ENCODE results near the gene HERC4.
"Not testable (repeated sequence)": the region's sequence is repeated elsewhere in the genome, so short reads cannot be mapped to it uniquely, and the experiment has no call there.

HERC4 gene

DNA sequence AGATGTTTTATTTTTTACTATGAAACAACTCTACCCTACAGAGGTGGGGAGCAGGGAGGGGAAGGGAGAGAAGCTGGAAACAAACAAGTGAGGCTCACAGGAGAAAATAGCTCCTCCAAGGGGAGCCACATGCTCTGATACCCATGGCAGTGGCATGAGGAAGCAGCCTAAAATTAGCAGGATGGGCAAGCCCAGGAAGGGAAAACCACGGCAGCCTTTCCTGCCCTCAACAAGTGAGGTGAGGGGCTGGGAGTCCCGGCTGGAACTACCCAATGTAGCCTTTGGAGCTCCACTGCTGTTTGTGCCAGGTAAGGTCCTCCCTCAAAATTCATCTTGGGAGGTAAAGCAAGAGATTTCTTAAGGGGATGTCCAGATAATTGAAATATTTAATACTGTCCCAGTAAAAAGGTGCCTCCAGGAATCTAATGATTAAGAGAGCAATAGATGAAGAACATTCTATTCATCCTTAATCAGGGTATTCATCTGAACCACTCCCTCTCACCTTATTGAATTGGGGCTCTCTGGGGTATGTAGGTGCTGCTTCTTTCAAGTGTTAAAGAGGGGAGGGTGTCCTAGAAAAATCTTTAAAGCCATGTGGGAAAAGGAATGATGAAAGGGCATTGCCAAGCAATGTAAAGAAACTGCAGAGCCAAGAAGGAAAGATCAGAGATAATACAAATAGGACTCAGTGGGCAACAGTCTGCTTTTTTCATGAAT, 12.8 kb upstream of the HERC4 start:
- DNase-seq, result no peak

DNA sequence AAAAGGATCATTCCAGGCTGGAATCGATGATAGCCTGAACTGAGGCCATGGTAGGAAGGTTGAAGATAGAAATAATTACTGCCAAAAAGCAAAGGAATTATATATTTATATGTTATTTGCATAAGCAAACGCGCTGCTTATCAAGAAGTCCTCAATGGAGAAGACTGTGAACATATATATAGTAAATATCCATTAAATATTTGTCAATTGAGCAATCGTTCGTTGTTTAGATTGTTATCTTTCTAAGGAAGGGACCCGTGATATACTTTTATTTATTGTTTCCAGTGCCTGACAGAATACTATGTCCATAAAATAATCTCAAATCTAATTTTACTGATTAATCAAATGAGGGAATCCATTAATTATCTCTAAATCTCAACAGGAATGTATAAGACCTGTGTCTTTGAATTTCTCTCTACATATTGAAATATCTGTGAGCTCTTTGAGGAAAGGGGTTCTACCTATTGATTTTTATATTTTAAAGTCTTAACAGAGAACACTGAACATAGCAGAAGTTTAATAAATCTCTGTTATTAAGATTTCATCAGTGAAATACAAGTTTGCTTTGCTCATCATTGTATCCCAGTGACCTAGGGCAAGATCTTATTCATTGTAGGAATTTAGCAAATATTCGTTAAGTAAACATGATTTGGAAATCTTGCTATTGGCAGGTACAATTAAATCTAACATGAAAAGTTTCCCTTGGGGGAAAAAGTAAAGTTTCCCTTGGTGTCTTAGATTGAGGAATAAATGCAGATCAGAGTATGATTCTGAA, 12.0 kb upstream of the HERC4 start:
- DNase-seq, result no peak

DNA sequence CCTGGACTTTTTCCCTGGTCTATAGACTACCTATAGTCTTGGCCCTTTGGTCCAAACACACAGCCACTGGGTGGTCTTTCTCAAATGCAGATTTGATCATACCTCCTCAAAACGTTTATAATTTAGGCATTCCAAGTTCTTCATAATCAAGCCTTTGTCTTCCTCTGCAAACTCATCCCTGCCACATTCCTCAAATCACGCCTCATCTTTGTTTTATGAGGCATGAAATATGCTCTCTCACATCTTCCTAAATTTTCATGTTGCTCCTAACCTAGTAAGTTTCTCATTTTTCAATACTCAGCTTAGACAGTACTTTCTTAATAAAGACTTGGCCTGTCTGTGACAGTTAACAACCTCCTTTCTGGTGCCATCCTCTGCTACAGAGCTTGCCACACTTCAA, 10.9 kb upstream of the HERC4 start:
- DNase-seq, result no peak

DNA sequence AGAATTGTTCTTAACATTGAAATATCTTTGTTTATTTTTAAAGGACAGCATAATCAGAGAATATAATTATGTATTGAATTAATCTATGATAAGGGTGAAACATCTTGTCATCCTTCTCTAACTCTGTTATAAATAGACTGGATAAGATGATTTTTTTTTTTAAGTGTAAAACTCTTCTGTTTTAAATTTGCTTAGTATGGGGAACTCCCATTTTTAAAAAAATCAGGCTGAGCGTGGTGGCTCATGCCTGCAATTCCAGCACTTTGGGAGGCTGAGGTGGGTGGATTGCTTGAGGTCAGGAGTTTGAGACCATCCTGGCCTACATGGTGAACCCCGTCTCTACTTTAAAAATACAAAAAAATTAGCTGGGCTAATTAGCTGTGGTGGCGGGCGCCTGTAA, 9.4 kb upstream of the HERC4 start:
- DNase-seq, result no peak

DNA sequence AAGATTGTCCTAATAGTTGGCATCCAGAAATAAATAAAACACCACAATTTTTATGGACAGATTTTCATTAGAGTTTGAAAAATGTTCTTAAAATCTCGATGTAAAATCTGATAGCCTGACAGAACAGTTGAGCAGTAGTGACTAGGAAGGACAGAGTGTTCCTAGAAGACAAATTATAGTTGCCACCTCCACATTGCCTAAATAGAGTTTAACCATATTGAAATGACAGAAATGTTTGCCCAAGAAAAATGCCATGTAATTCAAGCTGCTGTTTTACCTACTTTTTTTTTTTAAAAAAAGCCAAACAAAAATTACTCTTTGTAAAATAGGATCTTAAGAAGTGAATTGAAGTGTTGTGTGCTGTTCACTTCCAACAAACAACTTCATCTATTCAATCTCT, 8.9 kb upstream of the HERC4 start:
- DNase-seq, result no peak

DNA sequence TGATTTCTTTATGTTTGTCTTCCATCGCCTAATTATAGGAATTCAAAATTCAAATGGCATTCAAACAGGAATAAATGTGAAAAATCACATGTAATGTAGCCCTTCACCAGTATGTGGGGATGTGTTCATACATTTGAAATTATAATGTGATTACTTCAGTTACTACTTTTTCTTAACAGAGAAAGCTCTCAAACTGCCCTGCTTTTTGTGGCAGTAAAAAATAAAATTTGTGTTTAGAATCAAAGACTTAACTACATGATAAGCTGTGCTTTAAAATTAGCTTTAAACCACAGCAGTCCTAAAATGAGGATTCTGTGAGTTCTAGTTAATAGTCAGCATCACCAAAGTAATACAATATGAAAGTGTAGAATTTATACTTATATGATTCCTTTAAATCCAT, 7.8 kb upstream of the HERC4 start:
- DNase-seq, result no peak

GRCh38 chr10:68081916-68082315, 6.8 kb upstream of the HERC4 start:
- DNase-seq, result no peak

DNA sequence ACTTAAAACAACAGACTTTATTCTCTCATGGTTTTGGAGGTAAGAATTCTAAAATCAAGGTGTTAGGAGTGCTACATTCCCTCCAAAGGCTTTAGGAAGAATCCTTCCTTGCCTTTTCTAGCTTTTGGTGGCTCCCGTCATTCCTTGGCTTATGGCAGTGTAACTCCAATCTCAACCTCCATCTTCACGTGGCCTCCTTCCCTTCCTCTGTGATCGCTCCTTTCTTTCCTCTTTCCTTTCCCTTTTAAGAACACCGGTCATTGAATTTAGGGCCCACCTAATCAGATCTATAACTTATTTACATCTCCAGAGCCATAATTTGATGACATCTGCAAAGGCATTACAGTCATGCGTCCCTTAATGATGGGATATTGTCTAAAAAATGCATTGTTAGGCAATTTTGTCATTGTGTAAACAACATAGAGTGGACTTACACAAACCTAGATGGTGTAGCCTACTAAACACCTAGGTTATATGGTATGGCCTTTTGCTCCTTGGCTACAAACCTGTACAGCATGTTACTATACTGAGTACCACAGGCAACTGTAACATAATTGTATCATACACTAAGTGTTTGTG, 5.9 kb upstream of the HERC4 start:
- DNase-seq, result no peak

DNA sequence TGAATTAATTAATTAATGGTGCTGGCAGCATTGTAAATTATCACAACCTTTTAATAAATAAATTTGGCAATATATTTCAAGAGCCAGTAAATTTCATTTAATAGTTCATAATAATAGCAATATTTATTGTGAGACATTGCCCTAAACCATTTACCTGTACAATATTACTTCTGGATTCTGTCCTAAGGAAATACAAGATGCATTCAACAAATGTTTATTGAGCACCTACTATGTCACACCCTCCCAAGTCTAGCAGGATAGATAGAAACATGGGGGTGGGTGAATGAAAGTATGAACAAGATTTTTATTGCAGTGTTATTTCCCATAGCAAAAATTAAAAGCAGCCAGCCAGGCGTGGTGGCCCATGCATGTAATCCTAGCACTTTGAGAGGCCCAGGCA, 4.4 kb upstream of the HERC4 start:
- no peak for DNase-seq

DNA sequence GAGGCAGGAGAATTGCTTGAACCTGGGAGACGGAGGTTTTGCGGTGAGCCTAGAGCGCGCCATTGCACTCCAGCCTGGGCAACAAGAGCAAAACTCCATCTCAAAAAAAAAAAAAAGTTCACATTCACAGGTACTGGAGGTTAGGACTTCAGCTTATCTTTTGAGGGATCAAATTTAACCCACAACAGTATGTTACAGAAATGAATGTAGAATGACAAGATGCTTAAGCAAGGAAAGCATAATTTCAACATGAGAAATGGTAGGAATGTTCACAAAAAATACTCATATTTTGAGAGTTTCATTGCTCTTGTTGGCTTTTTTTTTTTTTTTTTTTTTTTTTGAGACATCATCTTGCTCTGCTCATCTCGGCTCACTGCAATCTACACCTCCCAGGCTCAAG, 1.9 kb upstream of the HERC4 start:
- DNase-seq, result no peak

DNA sequence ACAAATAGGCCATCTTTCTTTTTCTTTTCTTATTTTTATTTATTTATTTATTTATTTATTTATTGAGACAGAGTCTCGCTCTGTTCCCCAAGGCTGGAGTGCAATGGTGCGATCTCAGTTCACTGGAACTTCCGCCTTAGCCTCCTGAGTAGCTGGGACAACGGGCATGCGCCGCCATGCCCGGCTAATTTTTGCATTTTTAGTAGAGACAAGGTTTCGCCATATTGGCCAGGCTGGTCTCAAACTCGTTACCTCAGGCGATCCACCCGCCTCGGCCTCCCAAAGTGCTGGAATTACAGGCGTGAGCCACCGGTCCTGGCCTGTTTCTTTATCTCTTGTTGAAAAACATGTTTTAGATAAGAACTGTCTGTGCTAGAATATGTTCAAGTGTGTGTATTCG, 998 bp upstream of the HERC4 start:
- DNase-seq, result not testable (repeated sequence)

- no peak for DNase-seq
Measured at GRCh38 chr10:68075550-68076004, 494 bp upstream of the HERC4 start.

GRCh38 chr10:68074031-68074774, 880 bp downstream of the HERC4 start:
- DNase-seq, result peak; percentile 10

DNA sequence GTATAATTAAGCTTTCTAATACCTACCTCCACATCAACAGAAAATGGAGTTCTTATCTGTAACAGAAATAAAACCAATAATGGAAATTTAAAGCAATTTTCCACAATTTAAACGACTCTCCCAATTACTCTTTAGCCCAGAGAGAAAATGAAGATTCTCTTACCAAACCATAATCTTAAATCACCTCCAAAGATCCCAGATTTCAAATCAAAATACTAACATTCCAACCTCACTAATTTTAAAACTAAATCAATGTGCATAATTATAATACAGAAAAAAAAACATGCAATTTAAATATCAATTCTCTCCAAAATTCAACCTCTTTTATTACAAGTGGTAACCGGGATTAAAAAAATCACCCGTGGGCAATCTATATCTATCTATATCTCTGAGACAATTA, 1.5 kb downstream of the HERC4 start:
- no peak for DNase-seq

DNA sequence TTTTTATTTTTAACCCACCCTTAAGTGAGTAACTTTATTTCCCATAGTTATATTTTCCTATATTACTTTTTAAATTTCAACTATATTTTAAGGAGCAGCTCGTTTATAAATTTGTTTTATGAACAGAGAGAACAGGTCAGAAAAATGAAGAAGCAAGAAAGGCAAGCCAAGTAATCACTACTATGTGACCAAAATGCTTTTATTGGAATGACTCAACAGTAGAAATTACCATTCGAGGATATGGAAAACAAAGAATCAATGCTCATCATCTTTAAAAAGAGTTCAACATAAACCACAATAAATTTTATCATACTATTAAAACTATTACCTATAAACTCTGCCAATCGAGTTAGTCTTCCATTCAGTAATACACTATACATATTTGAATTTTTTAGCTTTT, 7.6 kb downstream of the HERC4 start:
- no peak for DNase-seq

GRCh38 chr10:68067029-68067428, 8.1 kb downstream of the HERC4 start:
- no peak for DNase-seq

DNA sequence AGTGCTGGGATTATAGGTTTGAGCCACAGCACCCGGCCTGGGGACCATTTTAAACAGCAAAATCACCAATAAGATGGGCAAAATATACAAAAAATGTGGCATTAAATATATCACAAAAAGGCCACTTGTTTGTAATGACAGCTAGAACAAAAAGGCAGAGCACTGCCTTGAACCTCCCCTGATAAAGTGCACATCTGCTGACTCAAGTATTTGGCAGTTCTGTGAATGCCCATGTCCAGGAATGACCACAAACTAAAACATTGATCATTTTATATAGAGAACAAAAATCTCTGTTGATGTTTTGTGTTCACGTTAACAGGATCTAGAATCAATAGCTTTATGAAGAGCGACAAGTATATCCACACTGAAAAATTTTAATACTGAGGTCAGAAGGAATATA, 21.5 kb downstream of the HERC4 start:
- no peak for DNase-seq

DNA sequence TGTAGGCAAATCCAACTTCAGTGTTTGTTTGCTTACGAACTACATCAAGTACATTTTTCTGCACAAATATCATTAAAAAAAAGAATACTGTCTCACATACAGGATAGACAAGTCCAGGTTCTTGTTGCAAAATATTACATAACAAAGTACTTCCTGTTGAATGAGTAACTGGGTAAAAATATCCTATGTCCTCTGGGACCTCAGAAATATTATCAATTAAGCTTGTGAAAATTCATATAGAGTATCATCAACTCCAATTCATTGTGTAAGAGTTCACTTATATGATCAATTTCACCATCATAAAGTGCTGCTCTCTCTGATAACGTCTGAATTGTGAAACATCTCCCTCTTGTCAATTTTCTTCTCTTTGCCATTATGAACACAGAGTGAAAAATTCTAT, 22.6 kb downstream of the HERC4 start:
- DNase-seq, result no peak

- DNase-seq, result no peak
Measured at GRCh38 chr10:68049289-68050078, 25.6 kb downstream of the HERC4 start.

- DNase-seq, result no peak
Measured at GRCh38 chr10:68047554-68048327, 27.3 kb downstream of the HERC4 start.

- no peak for DNase-seq
Measured at GRCh38 chr10:68047122-68047521, 28.0 kb downstream of the HERC4 start.

DNA sequence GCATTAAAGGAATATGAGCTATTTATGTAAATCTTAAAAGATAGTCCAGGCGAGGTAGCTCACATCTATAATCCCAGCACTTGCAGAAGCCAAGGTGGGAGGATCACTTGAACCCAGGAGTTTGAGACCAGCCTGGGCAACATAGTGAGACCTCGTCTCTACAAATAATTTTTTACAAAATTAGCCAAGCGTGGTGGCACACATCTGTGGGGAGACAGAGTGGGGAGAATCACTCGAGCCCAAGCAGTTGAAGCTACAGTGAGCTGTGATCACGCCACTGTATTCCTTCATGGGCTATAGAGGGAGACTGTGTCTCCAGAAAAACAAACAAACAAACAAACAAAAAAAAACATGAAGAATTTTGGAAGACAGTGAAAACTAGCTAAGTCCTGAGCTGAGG, 28.4 kb downstream of the HERC4 start:
- DNase-seq, result no peak
